ENCODE data around the gene DDN.

The DDN gene

GRCh38 chr12:48986720-48987291, 12.4 kb downstream of the DDN start:
- H3K9me3 ChIP-seq (ENCODE audit: insufficient read depth, low read depth, low read length): no peaks in the 10 kb centered on the region
- H3K4me1 ChIP-seq (ENCODE audit: insufficient read depth, low read length): no peaks in the 10 kb centered on the region
- H3K36me3 ChIP-seq (ENCODE audit: insufficient read depth, low read depth, low read length): no peaks in the 10 kb centered on the region
- no peak overlapping the region for H3K27ac ChIP-seq (ENCODE audit: low read length)
- H3K9ac ChIP-seq (ENCODE audit: low read depth, low read length): no peak overlapping the region
- H3K4me3 ChIP-seq (ENCODE audit: low read length): no peak overlapping the region
- peaks cover 98% of the 10 kb centered on the region for H3K27me3 ChIP-seq (ENCODE audit: insufficient read depth, low read length)

- H3K27ac ChIP-seq (ENCODE audit: low read length): no peak overlapping the region
- peaks cover 99% of the 10 kb centered on the region for H3K27me3 ChIP-seq (ENCODE audit: insufficient read depth, low read length)
- H3K9ac ChIP-seq (ENCODE audit: low read depth, low read length): no peak overlapping the region
- H3K4me3 ChIP-seq (ENCODE audit: low read length): no peak overlapping the region
- H3K4me1 ChIP-seq (ENCODE audit: insufficient read depth, low read length): no peaks in the 10 kb centered on the region
- no peaks in the 10 kb centered on the region for H3K9me3 ChIP-seq (ENCODE audit: insufficient read depth, low read depth, low read length)
- H3K36me3 ChIP-seq (ENCODE audit: insufficient read depth, low read depth, low read length): no peaks in the 10 kb centered on the region
Observed at GRCh38 chr12:48985901-48986300, 13.3 kb downstream of the DDN start.

GRCh38 chr12:48985475-48985897, 13.7 kb downstream of the DDN start:
- Histone ChIP-seq H3K27me3 (ENCODE audit: insufficient read depth, low read length) (peaks cover 99% of the 10 kb centered on the region), H3K9ac (ENCODE audit: low read depth, low read length) (no peak overlapping the region), H3K36me3 (ENCODE audit: insufficient read depth, low read depth, low read length) (no peaks in the 10 kb centered on the region), H3K27ac (ENCODE audit: low read length) (no peak overlapping the region), H3K9me3 (ENCODE audit: insufficient read depth, low read depth, low read length) (no peaks in the 10 kb centered on the region), H3K4me1 (ENCODE audit: insufficient read depth, low read length) (no peaks in the 10 kb centered on the region; the same call in 1 of the 2 replicates), H3K4me3 (ENCODE audit: low read length) (no peak overlapping the region)

GRCh38 chr12:48982397-48983080, 16.6 kb downstream of the DDN start:
- no peaks in the 10 kb centered on the region for H3K36me3 ChIP-seq (ENCODE audit: insufficient read depth, low read depth, low read length)
- H3K9ac ChIP-seq (ENCODE audit: low read depth, low read length): no peak overlapping the region
- H3K27me3 ChIP-seq (ENCODE audit: insufficient read depth, low read length): peaks cover 99% of the 10 kb centered on the region
- H3K4me1 ChIP-seq (ENCODE audit: insufficient read depth, low read length): peaks cover 5% of the 10 kb centered on the region; the same call in 1 of the 2 replicates
- H3K4me3 ChIP-seq (ENCODE audit: low read length): no peak overlapping the region
- peaks cover 11% of the 10 kb centered on the region; the same call in 1 of the 2 replicates for H3K9me3 ChIP-seq (ENCODE audit: insufficient read depth, low read depth, low read length)
- no peak overlapping the region for H3K27ac ChIP-seq (ENCODE audit: low read length)

GRCh38 chr12:48981757-48982157, 17.4 kb downstream of the DDN start:
- H3K4me1 ChIP-seq (ENCODE audit: insufficient read depth, low read length): peaks cover 5% of the 10 kb centered on the region; the same call in 1 of the 2 replicates
- H3K27me3 ChIP-seq (ENCODE audit: insufficient read depth, low read length): peaks cover 99% of the 10 kb centered on the region
- peaks cover 11% of the 10 kb centered on the region; the same call in 1 of the 2 replicates for H3K9me3 ChIP-seq (ENCODE audit: insufficient read depth, low read depth, low read length)
- no peaks in the 10 kb centered on the region for H3K36me3 ChIP-seq (ENCODE audit: insufficient read depth, low read depth, low read length)
- no peak overlapping the region for H3K27ac ChIP-seq (ENCODE audit: low read length)
- peak overlapping the region; percentile 59; the same call in 1 of the 2 replicates for H3K4me3 ChIP-seq (ENCODE audit: low read length)
- H3K9ac ChIP-seq (ENCODE audit: low read depth, low read length): no peak overlapping the region

GRCh38 chr12:48980953-48981756, 18.0 kb downstream of the DDN start:
- Histone ChIP-seq H3K4me3 (ENCODE audit: low read length) (peak overlapping the region; percentile 59), H3K27ac (ENCODE audit: low read length) (no peak overlapping the region), H3K9ac (ENCODE audit: low read depth, low read length) (no peak overlapping the region), H3K27me3 (ENCODE audit: insufficient read depth, low read length) (peaks cover 99% of the 10 kb centered on the region), H3K4me1 (ENCODE audit: insufficient read depth, low read length) (peaks cover 5% of the 10 kb centered on the region; the same call in 1 of the 2 replicates), H3K9me3 (ENCODE audit: insufficient read depth, low read depth, low read length) (peaks cover 11% of the 10 kb centered on the region; the same call in 1 of the 2 replicates), H3K36me3 (ENCODE audit: insufficient read depth, low read depth, low read length) (no peaks in the 10 kb centered on the region)

GRCh38 chr12:48980389-48980952, 18.7 kb downstream of the DDN start:
- peak overlapping the region; percentile 59 for H3K4me3 ChIP-seq (ENCODE audit: low read length)

GRCh38 chr12:48979602-48980388, 19.4 kb downstream of the DDN start:
- Histone ChIP-seq H3K4me1 (ENCODE audit: insufficient read depth, low read length) (peaks cover 5% of the 10 kb centered on the region; the same call in 1 of the 2 replicates), H3K36me3 (ENCODE audit: insufficient read depth, low read depth, low read length) (no peaks in the 10 kb centered on the region), H3K4me3 (ENCODE audit: low read length) (peak overlapping the region; percentile 59), H3K27me3 (ENCODE audit: insufficient read depth, low read length) (peaks cover 99% of the 10 kb centered on the region), H3K9ac (ENCODE audit: low read depth, low read length) (no peak overlapping the region), H3K9me3 (ENCODE audit: insufficient read depth, low read depth, low read length) (peaks cover 11% of the 10 kb centered on the region; the same call in 1 of the 2 replicates), H3K27ac (ENCODE audit: low read length) (no peak overlapping the region)

More at GRCh38 chr12:48980389-48980952, 18.7 kb downstream of the DDN start:
- Histone ChIP-seq H3K9me3 (ENCODE audit: insufficient read depth, low read depth, low read length) (peaks cover 11% of the 10 kb centered on the region; the same call in 1 of the 2 replicates), H3K9ac (ENCODE audit: low read depth, low read length) (no peak overlapping the region), H3K36me3 (ENCODE audit: insufficient read depth, low read depth, low read length) (no peaks in the 10 kb centered on the region), H3K4me1 (ENCODE audit: insufficient read depth, low read length) (peaks cover 5% of the 10 kb centered on the region; the same call in 1 of the 2 replicates), H3K27me3 (ENCODE audit: insufficient read depth, low read length) (peaks cover 99% of the 10 kb centered on the region), H3K27ac (ENCODE audit: low read length) (no peak overlapping the region)

GRCh38 chr12:48978741-48979601, 20.2 kb downstream of the DDN start:
- Histone ChIP-seq H3K27me3 (ENCODE audit: insufficient read depth, low read length) (peaks cover 99% of the 10 kb centered on the region), H3K4me3 (ENCODE audit: low read length) (peak overlapping the region; percentile 38), H3K36me3 (ENCODE audit: insufficient read depth, low read depth, low read length) (no peaks in the 10 kb centered on the region), H3K9me3 (ENCODE audit: insufficient read depth, low read depth, low read length) (peaks cover 11% of the 10 kb centered on the region; the same call in 1 of the 2 replicates), H3K4me1 (ENCODE audit: insufficient read depth, low read length) (peaks cover 5% of the 10 kb centered on the region; the same call in 1 of the 2 replicates), H3K27ac (ENCODE audit: low read length) (no peak overlapping the region), H3K9ac (ENCODE audit: low read depth, low read length) (no peak overlapping the region)

GRCh38 chr12:48978291-48978740, 20.9 kb downstream of the DDN start, which contains the start of gene WNT1:
Gene WNT1, plus strand, starts transcription at chr12:48978322. Its CDS starts 329 bp downstream, at chr12:48978651.
- Histone ChIP-seq H3K4me1 (ENCODE audit: insufficient read depth, low read length) (peaks cover 5% of the 10 kb centered on the region; the same call in 1 of the 2 replicates), H3K27me3 (ENCODE audit: insufficient read depth, low read length) (peaks cover 99% of the 10 kb centered on the region), H3K9ac (ENCODE audit: low read depth, low read length) (no peak within 1 kb of the TSS), H3K4me3 (ENCODE audit: low read length) (peak within 1 kb of the TSS; percentile 38), H3K9me3 (ENCODE audit: insufficient read depth, low read depth, low read length) (peaks cover 11% of the 10 kb centered on the region; the same call in 1 of the 2 replicates), H3K36me3 (ENCODE audit: insufficient read depth, low read depth, low read length) (no peaks in the 10 kb centered on the region), H3K27ac (ENCODE audit: low read length) (no peak within 1 kb of the TSS)

Data from iPS-20b (cell line).